Progenitor cell of endocrine pancreas (in vitro differentiated cells): Measurements from ENCODE around the gene HIPK3. TPM values are rescaled to one million over a fixed set of nuclear protein-coding genes. Genes with fewer than 3 reads are reported as not detected.

Experiments
- DNase-seq: peaks from one replicate; pipeline ENCODE4 v3.0.0; 2021; ENCODE audit warnings: low spot score; ENCODE audit not compliant: unreplicated experiment
- H3K27ac Mint-ChIP-seq: 2 replicates; pipeline ENCODE4 v1.8.0; 2021; ENCODE audit warnings: mild to moderate bottlenecking, moderate library complexity, mixed read lengths
- H3K27me3 Mint-ChIP-seq: 2 replicates; pipeline ENCODE4 v1.8.0; 2021; ENCODE audit warnings: mixed read lengths
- H3K36me3 Mint-ChIP-seq: 2 replicates; pipeline ENCODE4 v1.8.0; 2022; ENCODE audit warnings: mixed read lengths; ENCODE audit not compliant: insufficient read depth
- H3K4me1 Mint-ChIP-seq: 2 replicates; pipeline ENCODE4 v1.8.0; 2021; ENCODE audit warnings: low read depth, mixed read lengths
- H3K4me3 Mint-ChIP-seq: 2 replicates; pipeline ENCODE4 v1.8.0; 2021; ENCODE audit warnings: low read depth, mild to moderate bottlenecking, moderate library complexity, mixed read lengths
- H3K9me3 Mint-ChIP-seq: 2 replicates; pipeline ENCODE4 v1.8.0; 2021; ENCODE audit warnings: low read depth, mixed read lengths
- total RNA-seq: library from RNA; stranded (reverse); gene quantifications from 2 replicates; pipeline ENCODE4 v1.2.1, GENCODE V29; 2021
- TF ChIP-seq, protein P1 (sequence below): fragments of 200-600 bp; sonication (generic); IDR thresholded peaks from one replicate; pipeline ENCODE4 v1.5.0; 2021; ENCODE audit warnings: antibody characterized with exemption, mild to moderate bottlenecking; ENCODE audit not compliant: unreplicated experiment

The HIPK3 gene
- total RNA-seq, 1 donor from 2014 or later = 66.2 TPM

DNA sequence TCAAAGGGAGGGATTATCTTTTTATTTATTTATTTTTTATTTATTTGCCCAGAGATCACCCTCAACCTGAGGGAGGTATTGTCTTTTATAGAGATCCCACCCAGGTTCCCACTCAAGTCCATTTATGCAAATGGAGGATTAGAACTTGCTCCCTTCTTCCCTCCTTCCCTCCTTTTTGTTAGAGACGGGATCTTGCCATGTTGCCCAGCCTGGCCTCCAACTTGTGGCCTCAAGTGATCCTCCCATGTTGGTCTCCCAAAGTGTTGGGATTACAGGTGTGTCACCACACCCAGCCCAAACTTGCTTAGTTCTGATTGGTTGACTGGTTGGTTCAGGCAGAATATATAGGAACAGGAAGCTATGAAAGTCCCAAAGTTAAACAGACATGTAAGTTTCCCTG, 51.9 kb downstream of the HIPK3 start:
- Mint-ChIP-seq H3K27ac (no peak overlapping the region), H3K36me3 (peaks cover 1% of the 10 kb centered on the region), H3K9me3 (no peaks in the 10 kb centered on the region), H3K4me1 (peaks cover 5% of the 10 kb centered on the region), H3K4me3 (no peak overlapping the region), H3K27me3 (no peaks in the 10 kb centered on the region)
- TF ChIP-seq, protein P1, sequence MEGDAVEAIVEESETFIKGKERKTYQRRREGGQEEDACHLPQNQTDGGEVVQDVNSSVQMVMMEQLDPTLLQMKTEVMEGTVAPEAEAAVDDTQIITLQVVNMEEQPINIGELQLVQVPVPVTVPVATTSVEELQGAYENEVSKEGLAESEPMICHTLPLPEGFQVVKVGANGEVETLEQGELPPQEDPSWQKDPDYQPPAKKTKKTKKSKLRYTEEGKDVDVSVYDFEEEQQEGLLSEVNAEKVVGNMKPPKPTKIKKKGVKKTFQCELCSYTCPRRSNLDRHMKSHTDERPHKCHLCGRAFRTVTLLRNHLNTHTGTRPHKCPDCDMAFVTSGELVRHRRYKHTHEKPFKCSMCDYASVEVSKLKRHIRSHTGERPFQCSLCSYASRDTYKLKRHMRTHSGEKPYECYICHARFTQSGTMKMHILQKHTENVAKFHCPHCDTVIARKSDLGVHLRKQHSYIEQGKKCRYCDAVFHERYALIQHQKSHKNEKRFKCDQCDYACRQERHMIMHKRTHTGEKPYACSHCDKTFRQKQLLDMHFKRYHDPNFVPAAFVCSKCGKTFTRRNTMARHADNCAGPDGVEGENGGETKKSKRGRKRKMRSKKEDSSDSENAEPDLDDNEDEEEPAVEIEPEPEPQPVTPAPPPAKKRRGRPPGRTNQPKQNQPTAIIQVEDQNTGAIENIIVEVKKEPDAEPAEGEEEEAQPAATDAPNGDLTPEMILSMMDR = no peak
- DNase-seq = no peak

DNA sequence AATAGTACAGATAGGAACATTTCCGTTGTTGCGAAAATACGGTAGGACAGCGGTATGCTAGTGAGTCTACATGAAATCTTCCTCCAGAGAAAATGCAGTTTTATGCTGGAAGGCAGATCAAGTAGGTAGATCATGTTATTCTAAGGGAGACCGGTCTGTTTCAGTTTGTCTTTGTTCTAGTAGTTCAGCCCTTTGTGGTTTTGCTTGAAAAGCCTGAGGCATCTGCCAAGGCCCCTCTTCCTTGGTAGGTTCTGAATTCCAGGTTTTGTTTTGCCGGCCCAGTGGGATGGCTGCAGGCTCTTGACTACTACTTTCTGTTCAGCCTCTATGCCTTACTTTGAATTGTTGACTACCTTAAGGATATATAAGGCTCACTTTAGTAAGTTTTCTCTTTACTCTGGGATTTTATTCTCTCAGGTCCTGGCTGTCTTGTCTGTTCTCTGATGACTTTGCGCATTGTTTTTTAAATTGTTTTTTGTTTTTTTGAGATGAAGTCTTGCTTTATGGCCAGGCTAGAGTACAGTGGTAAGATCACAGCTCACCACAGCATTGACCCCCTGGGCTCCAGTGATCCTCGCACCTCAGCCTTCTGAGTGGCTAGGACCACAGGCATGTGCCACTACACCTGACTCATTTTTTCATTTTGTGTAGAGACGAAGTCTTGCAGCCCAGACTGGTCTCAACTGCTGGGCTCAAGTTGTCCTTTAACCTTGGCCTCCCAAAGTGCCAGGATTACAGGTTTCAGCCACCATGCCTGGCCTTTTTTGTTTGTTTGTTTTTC, 53.7 kb downstream of the HIPK3 start:
- DNase-seq = no peak
- H3K27ac Mint-ChIP-seq = no peak overlapping the region

DNA sequence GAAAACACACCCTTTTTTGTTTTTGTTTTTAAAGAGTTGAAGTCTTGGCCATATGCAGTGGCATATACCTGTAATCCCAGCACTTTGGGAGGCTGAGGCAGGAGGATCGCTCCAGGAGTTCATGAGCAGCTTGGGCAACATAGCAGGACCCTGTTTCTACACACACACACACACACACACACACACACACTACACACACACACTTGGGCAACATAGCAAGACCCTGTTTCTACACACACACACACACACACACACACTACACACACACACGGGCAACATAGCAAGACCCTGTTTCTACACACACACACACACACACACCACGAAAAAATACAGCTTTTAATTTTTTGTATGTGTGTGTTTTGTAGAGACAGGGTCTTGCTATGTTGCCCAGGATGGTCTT, 54.5 kb downstream of the HIPK3 start:
- H3K27ac Mint-ChIP-seq = no peak overlapping the region

More for the DNA sequence above, 53.7 kb downstream of the HIPK3 start:
- H3K27me3 Mint-ChIP-seq = no peaks in the 10 kb centered on the region
- H3K4me3 Mint-ChIP-seq = no peak overlapping the region
- peaks cover 5% of the 10 kb centered on the region for H3K4me1 Mint-ChIP-seq
- H3K36me3 Mint-ChIP-seq = peaks cover 1% of the 10 kb centered on the region
- no peaks in the 10 kb centered on the region for H3K9me3 Mint-ChIP-seq
- TF ChIP-seq, protein P1 = no peak

DNA sequence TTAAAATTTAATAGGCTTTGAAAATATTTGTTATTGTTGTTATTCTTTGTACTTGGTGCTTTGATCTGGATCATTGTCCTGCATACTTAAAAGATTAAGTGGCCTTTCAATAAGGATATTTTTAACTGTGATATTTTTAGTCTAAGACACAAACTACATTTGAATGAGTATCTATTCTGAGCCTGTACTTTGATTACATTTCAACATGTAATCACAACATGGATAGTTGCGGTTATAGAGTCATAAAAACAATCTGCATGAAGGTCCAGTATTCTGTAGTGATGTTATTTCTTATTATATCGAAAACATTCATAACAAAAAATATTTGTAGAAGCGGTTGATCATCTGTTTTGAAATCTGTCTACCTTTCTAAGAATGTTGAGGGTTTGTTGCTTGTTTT, 58.6 kb downstream of the HIPK3 start:
- H3K4me1 Mint-ChIP-seq = peaks cover 5% of the 10 kb centered on the region
- no peaks in the 10 kb centered on the region for H3K36me3 Mint-ChIP-seq
- DNase-seq = no peak
- H3K4me3 Mint-ChIP-seq = no peak overlapping the region
- H3K9me3 Mint-ChIP-seq = no peaks in the 10 kb centered on the region
- TF ChIP-seq, protein P1 = no peak
- H3K27me3 Mint-ChIP-seq = no peaks in the 10 kb centered on the region
- no peak overlapping the region for H3K27ac Mint-ChIP-seq

More for the DNA sequence above, 54.5 kb downstream of the HIPK3 start:
- Mint-ChIP-seq H3K4me1 (peaks cover 5% of the 10 kb centered on the region), H3K4me3 (no peak overlapping the region), H3K36me3 (peaks cover under 1% of the 10 kb centered on the region), H3K9me3 (no peaks in the 10 kb centered on the region), H3K27me3 (no peaks in the 10 kb centered on the region)
- no peak for DNase-seq
- TF ChIP-seq, protein P1 = no peak

DNA sequence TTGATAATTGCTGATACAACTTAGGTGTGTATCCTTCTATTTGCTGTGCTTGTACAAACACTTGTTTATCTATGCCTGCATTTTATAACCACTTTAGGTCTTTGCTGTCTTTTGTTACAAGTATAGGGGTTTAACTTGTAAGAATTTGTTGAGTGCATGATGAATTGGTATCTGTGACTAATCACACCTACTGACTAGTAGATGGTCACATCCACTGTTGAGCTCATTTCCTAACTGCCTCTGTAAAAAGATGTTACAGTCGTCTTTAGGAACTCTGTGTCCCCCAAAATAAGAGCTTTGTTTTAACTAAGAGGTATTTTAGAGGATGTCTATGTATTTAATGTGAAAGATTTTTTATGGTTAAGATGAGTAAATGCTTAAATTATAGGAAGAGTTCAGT, 60.5 kb downstream of the HIPK3 start:
- Mint-ChIP-seq H3K36me3 (no peaks in the 10 kb centered on the region), H3K4me3 (no peak overlapping the region), H3K4me1 (peaks cover 3% of the 10 kb centered on the region), H3K27ac (peak overlapping the region; percentile 22), H3K27me3 (no peaks in the 10 kb centered on the region), H3K9me3 (no peaks in the 10 kb centered on the region)
- DNase-seq = no peak
- TF ChIP-seq, protein P1 = no peak
